HG02870 (cell line): ENCODE data around the gene ARGFX.
"Not testable (repeated sequence)": the region's sequence is repeated elsewhere in the genome, so short reads cannot be mapped to it uniquely, and the experiment has no call there.

Source experiments
- ATAC-seq: cut with Tn5 transposase; IDR thresholded peaks from one replicate; pipeline ENCODE4 v1.9.1; 2021; ENCODE audit warnings: mild to moderate bottlenecking, moderate library complexity; ENCODE audit not compliant: unreplicated experiment

ARGFX gene

DNA sequence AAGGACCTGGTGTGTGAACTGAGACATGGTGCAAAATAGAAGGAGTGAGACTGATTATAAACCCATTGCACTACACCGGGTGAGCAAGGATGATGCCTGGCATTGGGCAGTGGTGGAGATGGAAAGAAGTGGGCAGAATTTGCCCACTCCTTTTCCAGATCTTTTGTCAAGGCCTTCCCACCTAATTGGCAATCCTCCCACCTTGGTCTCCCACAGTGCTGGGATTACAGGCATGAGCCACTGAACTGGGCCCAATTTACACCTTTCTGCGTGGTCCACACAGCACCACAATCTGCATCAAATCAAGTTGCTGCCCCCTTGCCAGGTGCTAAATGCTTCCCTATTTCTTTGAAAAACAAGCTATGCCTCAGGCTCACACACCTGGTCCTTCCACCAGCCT is 30.8 kb downstream of the ARGFX start:
- ATAC-seq: no peak

DNA sequence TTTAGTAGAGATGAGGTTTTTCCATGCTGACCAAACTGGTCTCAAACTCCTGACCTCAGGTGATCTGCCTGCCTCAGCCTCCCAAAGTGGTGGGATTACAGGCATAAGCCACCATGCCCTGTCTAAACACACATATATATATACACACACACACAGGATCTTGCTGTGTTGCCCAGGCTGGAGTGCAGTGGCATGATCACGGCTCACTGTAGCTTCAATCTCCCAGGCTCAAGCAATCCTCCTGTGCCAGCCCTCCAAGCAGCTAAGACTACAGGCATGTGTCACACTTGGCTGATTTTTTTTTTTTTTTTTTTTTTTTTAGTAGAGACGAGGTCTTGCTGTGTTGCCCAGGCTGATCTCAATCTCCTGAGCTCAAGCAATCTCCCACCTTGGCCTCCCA is 32.2 kb downstream of the ARGFX start:
- ATAC-seq: not testable (repeated sequence)

DNA sequence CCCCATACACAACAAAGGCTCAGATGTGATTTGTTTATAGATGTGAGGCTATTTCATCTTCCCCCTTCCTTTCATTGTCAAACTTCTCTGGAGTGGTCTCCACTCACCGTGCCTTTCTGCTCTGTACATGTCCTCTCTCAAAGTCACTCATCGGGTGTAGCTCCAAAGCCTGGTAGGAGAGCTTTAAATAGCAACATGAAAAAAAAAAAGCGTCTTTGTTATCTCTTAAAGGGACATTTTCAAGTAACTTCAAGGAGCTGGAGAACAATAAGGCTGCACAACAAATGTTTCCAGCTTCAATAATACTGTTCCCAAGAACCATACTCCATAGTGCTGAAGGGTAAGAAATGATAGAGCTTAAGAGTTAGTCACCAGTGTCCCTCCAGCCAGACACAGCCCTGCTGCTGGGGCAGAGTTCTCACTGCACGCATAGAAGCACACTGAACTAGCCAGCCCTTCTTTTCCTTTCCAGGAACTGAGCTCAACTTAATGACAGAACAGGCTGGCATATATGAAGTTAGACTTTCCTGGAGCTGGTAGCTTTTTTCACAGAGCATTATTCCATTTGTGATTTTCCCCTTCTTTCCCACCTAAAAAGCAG is 33.6 kb downstream of the ARGFX start:
- ATAC-seq: no peak

DNA sequence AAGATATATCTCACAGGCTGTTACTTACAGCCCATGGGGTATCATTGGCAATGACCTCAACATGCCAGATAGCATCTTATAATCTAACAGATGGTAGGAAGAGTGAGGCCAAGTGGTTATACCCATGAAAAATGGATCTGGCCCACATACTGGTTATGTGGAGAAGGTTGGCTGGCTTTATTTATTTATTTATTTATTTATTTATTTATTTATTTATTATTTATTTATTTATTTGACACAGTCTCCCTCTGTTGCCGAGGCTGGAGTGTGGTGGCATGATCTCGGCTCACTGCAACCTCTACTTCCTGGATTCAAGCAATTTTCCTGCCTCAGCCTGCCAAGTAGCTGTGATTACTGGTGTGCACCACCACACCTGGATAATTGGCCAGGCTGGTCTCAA is 37.0 kb downstream of the ARGFX start:
- ATAC-seq: no peak

DNA sequence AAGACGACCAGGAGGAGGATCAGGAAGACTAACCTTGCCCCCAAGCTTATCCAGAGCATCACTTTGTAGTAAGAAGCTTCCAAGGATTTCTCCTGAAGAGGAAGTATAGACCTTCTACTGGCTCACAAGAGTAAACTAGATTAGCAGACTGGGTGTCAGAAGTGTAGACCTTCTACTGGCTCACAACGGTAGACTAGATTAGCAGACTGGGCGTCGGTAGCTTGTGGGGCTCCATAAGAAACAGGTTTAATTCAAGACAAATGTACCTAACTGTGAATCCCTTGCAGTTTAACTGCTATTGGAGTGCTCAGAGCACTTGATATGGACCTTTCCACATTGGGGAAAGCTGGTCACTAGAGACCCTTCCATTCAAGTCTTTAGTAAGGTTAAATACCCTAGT is 38.4 kb downstream of the ARGFX start:
- ATAC-seq: no peak
